Cardiac fibroblast (primary cell): Measurements from ENCODE around the gene PCDHB14.
"Not testable (repeated sequence)": the region's sequence is repeated elsewhere in the genome, so short reads cannot be mapped to it uniquely, and the experiment has no call there.

Source experiments
- DNase-seq, 2 donors: peaks; one replicate each; pipeline versions ENCODE4 v3.0.0 to v3.0.0-alpha.2; 2010; ENCODE audit warnings: low read depth in 2 of 2
- H3K4me3 ChIP-seq, 2 donors: replicated peaks in 1 of 2; 1 replicate in 1 of 2; 2 replicates in 1 of 2; pipeline ENCODE4 v1.5.1; 2011; ENCODE audit warnings: low read depth in 2 of 2, low read length in 2 of 2, mild to moderate bottlenecking in 2 of 2, moderate library complexity in 1 of 2
- TF ChIP-seq, protein P1 (sequence below): IDR thresholded peaks from one replicate; pipeline ENCODE4 v1.5.1; 2011; ENCODE audit warnings: low read depth, mild to moderate bottlenecking, low read length, inconsistent platforms

The PCDHB14 gene

DNA sequence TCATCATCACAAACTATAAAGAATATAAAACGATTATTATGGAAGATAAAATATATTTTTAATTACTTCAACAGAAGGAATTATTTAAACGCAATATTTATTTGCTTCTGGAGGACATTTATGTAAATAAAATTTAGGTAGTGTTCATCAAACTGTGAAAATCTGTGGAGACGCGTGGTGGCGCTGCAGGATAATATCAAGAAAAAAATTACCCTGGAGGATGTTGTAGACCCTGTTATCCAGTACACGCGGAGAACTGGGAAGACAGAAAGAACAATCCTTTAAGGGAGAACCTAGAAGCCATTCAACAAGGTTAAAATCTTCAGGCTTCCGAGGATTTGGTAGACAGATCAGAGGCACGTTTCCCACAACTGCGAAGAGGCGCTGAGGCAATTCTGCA, 14.7 kb upstream of the PCDHB14 start, which contains the start of gene PCDHB12:
Gene PCDHB12, plus strand, starts transcription at position 242 of the 400 bp plus-strand sequence. CDS start 189 bp downstream, outside the sequence.
- TF ChIP-seq, protein P1, sequence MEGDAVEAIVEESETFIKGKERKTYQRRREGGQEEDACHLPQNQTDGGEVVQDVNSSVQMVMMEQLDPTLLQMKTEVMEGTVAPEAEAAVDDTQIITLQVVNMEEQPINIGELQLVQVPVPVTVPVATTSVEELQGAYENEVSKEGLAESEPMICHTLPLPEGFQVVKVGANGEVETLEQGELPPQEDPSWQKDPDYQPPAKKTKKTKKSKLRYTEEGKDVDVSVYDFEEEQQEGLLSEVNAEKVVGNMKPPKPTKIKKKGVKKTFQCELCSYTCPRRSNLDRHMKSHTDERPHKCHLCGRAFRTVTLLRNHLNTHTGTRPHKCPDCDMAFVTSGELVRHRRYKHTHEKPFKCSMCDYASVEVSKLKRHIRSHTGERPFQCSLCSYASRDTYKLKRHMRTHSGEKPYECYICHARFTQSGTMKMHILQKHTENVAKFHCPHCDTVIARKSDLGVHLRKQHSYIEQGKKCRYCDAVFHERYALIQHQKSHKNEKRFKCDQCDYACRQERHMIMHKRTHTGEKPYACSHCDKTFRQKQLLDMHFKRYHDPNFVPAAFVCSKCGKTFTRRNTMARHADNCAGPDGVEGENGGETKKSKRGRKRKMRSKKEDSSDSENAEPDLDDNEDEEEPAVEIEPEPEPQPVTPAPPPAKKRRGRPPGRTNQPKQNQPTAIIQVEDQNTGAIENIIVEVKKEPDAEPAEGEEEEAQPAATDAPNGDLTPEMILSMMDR = no peak
- peak; percentile 5 to 9 for DNase-seq
- no peak within 1 kb of the TSS for H3K4me3 ChIP-seq

- H3K4me3 ChIP-seq, DNase-seq: not testable (repeated sequence)
These were observed 12.9 kb upstream of the PCDHB14 start for GRCh38 chr5:141210281-141210680.

DNA sequence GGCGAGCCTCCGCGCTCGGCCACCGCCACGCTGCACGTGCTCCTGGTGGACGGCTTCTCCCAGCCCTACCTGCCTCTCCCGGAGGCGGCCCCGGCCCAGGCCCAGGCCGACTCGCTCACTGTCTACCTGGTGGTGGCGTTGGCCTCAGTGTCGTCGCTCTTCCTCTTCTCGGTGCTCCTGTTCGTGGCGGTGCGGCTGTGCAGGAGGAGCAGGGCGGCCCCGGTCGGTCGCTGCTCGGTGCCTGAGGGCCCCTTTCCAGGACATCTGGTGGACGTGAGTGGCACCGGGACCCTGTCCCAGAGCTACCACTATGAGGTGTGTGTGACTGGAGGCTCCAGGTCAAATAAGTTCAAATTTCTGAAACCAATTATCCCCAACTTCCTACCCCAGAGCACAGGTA, 12.3 kb upstream of the PCDHB14 start:
- not testable (repeated sequence) for H3K4me3 ChIP-seq, DNase-seq

DNA sequence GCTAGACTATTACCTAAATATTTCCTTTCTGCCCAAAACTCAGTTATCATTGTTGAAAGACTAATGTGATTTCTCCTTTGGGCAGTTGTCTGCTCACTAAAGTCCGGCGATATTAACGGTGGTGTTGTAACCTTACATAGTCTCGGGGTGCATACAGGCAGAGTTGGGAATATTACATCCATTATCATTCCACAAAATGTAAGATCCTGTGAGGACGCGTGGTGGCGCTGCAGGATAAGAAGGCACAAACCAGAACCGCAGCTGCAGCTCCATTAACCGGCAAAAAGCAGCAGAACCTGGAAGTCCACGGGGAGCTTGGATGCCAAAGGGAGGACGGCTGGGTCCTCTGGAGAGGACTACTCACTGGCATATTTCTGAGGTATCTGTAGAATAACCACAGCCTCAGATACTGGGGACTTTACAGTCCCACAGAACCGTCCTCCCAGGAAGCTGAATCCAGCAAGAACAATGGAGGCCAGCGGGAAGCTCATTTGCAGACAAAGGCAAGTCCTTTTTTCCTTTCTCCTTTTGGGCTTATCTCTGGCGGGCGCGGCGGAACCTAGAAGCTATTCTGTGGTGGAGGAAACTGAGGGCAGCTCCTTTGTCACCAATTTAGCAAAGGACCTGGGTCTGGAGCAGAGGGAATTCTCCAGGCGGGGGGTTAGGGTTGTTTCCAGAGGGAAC, 9.3 kb upstream of the PCDHB14 start, which contains the start of gene PCDHB13:
Gene PCDHB13, plus strand, starts transcription at position 264 of the 684 bp plus-strand sequence. Its CDS starts 205 bp downstream, at position 469.
- TF ChIP-seq, protein P1 = peak; percentile 5
- DNase-seq = peak; percentile 19 to 38
- not testable (repeated sequence) for H3K4me3 ChIP-seq

DNA sequence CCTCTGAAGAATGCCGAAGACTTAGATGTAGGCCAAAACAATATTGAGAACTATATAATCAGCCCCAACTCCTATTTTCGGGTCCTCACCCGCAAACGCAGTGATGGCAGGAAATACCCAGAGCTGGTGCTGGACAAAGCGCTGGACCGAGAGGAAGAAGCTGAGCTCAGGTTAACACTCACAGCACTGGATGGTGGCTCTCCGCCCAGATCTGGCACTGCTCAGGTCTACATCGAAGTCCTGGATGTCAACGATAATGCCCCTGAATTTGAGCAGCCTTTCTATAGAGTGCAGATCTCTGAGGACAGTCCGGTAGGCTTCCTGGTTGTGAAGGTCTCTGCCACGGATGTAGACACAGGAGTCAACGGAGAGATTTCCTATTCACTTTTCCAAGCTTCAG, 8.6 kb upstream of the PCDHB14 start:
- H3K4me3 ChIP-seq, DNase-seq: not testable (repeated sequence)

DNA sequence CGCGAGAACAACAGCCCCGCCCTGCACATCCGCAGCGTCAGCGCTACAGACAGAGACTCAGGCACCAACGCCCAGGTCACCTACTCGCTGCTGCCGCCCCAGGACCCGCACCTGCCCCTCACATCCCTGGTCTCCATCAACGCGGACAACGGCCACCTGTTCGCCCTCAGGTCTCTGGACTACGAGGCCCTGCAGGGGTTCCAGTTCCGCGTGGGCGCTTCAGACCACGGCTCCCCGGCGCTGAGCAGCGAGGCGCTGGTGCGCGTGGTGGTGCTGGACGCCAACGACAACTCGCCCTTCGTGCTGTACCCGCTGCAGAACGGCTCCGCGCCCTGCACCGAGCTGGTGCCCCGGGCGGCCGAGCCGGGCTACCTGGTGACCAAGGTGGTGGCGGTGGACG, 7.6 kb upstream of the PCDHB14 start:
- DNase-seq, H3K4me3 ChIP-seq: not testable (repeated sequence)

DNA sequence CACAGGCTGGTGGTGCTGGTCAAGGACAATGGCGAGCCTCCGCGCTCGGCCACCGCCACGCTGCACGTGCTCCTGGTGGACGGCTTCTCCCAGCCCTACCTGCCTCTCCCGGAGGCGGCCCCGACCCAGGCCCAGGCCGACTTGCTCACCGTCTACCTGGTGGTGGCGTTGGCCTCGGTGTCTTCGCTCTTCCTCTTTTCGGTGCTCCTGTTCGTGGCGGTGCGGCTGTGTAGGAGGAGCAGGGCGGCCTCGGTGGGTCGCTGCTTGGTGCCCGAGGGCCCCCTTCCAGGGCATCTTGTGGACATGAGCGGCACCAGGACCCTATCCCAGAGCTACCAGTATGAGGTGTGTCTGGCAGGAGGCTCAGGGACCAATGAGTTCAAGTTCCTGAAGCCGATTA, 7.1 kb upstream of the PCDHB14 start:
- H3K4me3 ChIP-seq, DNase-seq: not testable (repeated sequence)

DNA sequence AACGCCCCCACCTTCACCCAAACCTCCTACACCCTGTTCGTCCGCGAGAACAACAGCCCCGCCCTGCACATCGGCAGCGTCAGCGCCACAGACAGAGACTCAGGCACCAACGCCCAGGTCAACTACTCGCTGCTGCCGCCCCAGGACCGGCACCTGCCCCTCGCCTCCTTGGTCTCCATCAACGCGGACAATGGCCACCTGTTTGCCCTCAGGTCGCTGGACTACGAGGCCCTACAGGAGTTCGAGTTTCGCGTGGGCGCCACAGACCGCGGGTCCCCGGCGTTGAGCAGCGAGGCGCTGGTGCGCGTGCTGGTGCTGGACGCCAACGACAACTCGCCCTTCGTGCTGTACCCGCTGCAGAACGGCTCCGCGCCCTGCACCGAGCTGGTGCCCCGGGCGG, 1.7 kb downstream of the PCDHB14 start:
- H3K4me3 ChIP-seq, DNase-seq: not testable (repeated sequence)

- not testable (repeated sequence) for H3K4me3 ChIP-seq
These were observed 2.3 kb downstream of the PCDHB14 start for GRCh38 chr5:141225421-141225820.

GRCh38 chr5:141234109-141234667, 11.0 kb downstream of the PCDHB14 start:
- DNase-seq = peak; percentile 21 to 31
- TF ChIP-seq, protein P1 = peak; percentile 13
- H3K4me3 ChIP-seq = peak overlapping the region in 1 of 2 donors; percentile 18

More at GRCh38 chr5:141225421-141225820, 2.3 kb downstream of the PCDHB14 start:
- DNase-seq = not testable (repeated sequence)

- not testable (repeated sequence) for H3K4me3 ChIP-seq, DNase-seq
These were observed 12.8 kb downstream of the PCDHB14 start for GRCh38 chr5:141235922-141236321.
